Measurements from ENCODE around the gene CCN2. TPM values are rescaled to one million over a fixed set of nuclear protein-coding genes. Genes with fewer than 3 reads are reported as not detected.

Gene CCN2
- polyA plus RNA-seq, 2 of the 4 experiments (the other 2 are of a cell fraction): 32.0 to 103 TPM

- ATAC-seq (no peak), DNase-seq (ENCODE audit: low read depth in 1 of 2, low spot score in 1 of 2) (no peak), FAIRE-seq (no peak)
- TF ChIP-seq ESRRA (IDR thresholded peaks at IDR 0.05; ENCODE audit: borderline replicate concordance, low read length) (no peak), TP53 (CRISPR knock-in tag; IDR thresholded peaks at IDR 0.05) (no peak), POLR2A (IDR thresholded peaks at IDR 0.05; ENCODE audit: low read length) (no peak), ZNF302 (CRISPR knock-in tag; IDR thresholded peaks at IDR 0.05) (no peak), HEYL (CRISPR knock-in tag; IDR thresholded peaks at IDR 0.05) (no peak), ZFP36 (IDR thresholded peaks at IDR 0.05; ENCODE audit: borderline replicate concordance, partially characterized antibody) (no peak)
- TF ChIP-seq, protein P1, sequence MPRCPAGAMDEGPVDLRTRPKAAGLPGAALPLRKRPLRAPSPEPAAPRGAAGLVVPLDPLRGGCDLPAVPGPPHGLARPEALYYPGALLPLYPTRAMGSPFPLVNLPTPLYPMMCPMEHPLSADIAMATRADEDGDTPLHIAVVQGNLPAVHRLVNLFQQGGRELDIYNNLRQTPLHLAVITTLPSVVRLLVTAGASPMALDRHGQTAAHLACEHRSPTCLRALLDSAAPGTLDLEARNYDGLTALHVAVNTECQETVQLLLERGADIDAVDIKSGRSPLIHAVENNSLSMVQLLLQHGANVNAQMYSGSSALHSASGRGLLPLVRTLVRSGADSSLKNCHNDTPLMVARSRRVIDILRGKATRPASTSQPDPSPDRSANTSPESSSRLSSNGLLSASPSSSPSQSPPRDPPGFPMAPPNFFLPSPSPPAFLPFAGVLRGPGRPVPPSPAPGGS (IDR thresholded peaks at IDR 0.05): no peak
- WGBS (ENCODE audit: missing lambda C conversion rate): 64% methylated on average over 3 of the region's 3 CpGs
- no peaks in the 10 kb centered on the region for H3K9me3 ChIP-seq
- POLR2A ChIA-PET: no interaction called here
- H3K4me2 ChIP-seq: no peak overlapping the region
- H3K27ac ChIP-seq: no peak overlapping the region
- H3K4me1 ChIP-seq: peaks cover 26% of the 10 kb centered on the region
- H3K4me3 ChIP-seq: no peak overlapping the region
- CTCF ChIA-PET: no interaction called here
Measured at GRCh38 chr6:131978522-131978921, 27.4 kb upstream of the CCN2 start.

- CTCF ChIA-PET: interaction anchor here (1.4 kb wide), 1 partner anchor 26 kb away, joined by 3 read pairs; the partner anchor contains the start of gene CCN2
- Histone ChIP-seq H3K4me3 (no peak overlapping the region), H3K4me1 (peaks cover 14% of the 10 kb centered on the region), H3K9me3 (no peaks in the 10 kb centered on the region), H3K4me2 (no peak overlapping the region; the same call in 2 of the 3 replicates), H3K27ac (no peak overlapping the region)
- POLR2A ChIA-PET: no interaction called here
- FAIRE-seq (no peak), ATAC-seq (no peak), DNase-seq (ENCODE audit: low read depth in 1 of 2, low spot score in 1 of 2) (no peak)
- no peak for TF ChIP-seq REST (IDR thresholded peaks at IDR 0.05)
- TF ChIP-seq ESRRA (IDR thresholded peaks at IDR 0.05; ENCODE audit: borderline replicate concordance, low read length): no peak
- TF ChIP-seq, protein P2, sequence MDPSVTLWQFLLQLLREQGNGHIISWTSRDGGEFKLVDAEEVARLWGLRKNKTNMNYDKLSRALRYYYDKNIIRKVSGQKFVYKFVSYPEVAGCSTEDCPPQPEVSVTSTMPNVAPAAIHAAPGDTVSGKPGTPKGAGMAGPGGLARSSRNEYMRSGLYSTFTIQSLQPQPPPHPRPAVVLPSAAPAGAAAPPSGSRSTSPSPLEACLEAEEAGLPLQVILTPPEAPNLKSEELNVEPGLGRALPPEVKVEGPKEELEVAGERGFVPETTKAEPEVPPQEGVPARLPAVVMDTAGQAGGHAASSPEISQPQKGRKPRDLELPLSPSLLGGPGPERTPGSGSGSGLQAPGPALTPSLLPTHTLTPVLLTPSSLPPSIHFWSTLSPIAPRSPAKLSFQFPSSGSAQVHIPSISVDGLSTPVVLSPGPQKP (IDR thresholded peaks at IDR 0.05; ENCODE audit: low read depth, low read length): no peak
- no peak for TF ChIP-seq MAFK (IDR thresholded peaks at IDR 0.05; ENCODE audit: partially characterized antibody)
- no peak for TF ChIP-seq HOXB5 (CRISPR knock-in tag; IDR thresholded peaks at IDR 0.05)
- TF ChIP-seq ZC3H11A (IDR thresholded peaks at IDR 0.05): no peak
- TF ChIP-seq ZNF302 (CRISPR knock-in tag; IDR thresholded peaks at IDR 0.05): no peak
- TF ChIP-seq HOXB13 (CRISPR knock-in tag; IDR thresholded peaks at IDR 0.05; ENCODE audit: low read depth): no peak
- no peak for TF ChIP-seq ATOH8 (CRISPR knock-in tag; IDR thresholded peaks at IDR 0.05; ENCODE audit: low read depth)
- no peak for TF ChIP-seq HEYL (CRISPR knock-in tag; IDR thresholded peaks at IDR 0.05)
- TF ChIP-seq POLR2AphosphoS2 (conservative IDR thresholded peaks at IDR 0.05; ENCODE audit: low read length): no peak
- no peak for TF ChIP-seq RARB (CRISPR knock-in tag; IDR thresholded peaks at IDR 0.05)
- TF ChIP-seq BHLHE40 (IDR thresholded peaks at IDR 0.05; ENCODE audit: low read depth, low read length): no peak
- no peak for TF ChIP-seq EHF (CRISPR knock-in tag; IDR thresholded peaks at IDR 0.05)
- 68% methylated on average over 6 of the region's 6 CpGs for WGBS (ENCODE audit: missing lambda C conversion rate)
Measured at GRCh38 chr6:131976545-131977061, 25.4 kb upstream of the CCN2 start.

Data from A549 (cell line).